Stromal cell of bone marrow (primary cell): ENCODE results near the gene ZNF556.

Source experiments
- DNase-seq: peaks from one replicate; pipeline ENCODE4 v3.0.0-alpha.2; 2012; ENCODE audit warnings: low read depth

ZNF556 gene

DNA sequence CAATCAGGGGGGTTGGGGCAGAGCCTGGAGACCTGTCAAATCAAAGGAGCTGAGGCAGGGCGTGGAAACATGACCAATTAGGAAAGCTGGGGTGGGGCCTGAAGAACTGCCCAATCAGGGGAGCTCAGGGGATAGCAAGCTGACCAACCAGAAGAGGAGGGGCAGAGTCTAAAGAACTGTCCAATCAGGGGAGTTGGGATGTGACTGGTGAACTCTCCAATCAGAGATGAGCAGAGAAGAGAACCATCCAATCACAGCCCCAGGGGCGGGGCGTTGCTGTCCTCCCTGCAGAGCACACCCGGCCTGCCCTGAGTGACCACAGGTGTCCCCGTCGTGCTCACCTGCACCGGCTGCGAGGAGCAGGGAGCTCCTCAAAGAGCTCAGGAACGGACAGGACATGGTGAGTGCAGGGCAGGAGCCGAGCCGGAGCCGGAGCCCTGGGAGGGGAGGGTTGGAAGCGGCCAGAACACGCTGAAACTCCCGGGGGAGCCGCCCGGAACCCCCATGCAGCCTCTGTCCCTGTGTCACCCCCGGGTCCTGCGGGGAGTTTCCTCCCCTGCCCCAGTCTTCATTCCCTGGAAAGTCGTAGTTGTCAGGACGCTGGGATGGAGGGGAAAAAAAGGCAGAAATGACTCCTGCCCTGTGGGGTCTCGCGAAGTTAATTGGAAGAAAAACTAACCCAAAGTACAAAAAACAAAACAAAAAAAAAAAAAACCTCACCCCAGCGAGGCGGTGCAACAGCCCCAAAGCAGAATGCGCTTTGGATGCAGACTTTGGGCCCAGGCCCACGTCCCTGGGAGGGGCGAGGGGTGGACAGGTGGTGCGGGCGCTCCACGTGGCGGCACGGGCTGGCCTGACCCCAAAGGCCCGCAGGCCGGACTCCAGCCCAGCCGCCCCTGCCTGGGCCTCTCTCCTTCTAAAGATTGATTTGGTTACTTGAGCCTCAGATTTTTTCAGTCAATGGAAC lies at the start of gene ZNF556:
ZNF556 (plus strand) TSS at position 311 of the 967 bp plus-strand sequence; CDS start at position 398, 87 bp downstream.
- DNase-seq: no peak

DNA sequence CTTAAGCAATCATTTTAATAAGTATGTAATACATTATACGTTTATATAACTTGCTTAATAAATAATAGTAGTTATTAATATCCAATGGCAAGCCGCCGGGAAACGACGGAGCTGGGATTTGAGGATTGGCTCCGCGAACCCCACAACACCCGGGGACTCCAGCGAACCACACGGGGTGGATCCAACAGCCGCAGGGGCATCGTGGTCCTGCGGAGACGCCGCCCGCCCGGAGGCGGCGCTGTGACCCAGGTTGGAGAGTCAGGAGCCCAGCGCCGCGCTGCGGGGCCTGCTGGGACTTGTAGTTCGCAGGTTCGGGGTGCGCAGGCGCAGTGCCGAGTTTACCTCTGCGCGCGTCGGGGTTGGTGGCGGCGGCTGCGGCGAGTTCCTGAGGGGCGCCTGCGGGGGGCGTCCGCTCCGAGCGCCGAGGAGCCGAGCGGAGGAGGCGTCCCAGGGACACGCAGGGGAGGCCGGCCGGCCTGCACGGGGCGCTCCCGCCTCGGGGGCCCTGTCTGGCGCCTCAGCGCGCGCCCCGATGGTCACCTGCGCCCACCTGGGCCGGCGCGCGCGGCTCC lies 47.5 kb upstream of the ZNF556 start, which contains the start of gene ZNF554:
ZNF554 (plus strand) TSS at position 329 of the 572 bp plus-strand sequence; CDS start at position 533, 204 bp downstream.
- peak; percentile 86 for DNase-seq

DNA sequence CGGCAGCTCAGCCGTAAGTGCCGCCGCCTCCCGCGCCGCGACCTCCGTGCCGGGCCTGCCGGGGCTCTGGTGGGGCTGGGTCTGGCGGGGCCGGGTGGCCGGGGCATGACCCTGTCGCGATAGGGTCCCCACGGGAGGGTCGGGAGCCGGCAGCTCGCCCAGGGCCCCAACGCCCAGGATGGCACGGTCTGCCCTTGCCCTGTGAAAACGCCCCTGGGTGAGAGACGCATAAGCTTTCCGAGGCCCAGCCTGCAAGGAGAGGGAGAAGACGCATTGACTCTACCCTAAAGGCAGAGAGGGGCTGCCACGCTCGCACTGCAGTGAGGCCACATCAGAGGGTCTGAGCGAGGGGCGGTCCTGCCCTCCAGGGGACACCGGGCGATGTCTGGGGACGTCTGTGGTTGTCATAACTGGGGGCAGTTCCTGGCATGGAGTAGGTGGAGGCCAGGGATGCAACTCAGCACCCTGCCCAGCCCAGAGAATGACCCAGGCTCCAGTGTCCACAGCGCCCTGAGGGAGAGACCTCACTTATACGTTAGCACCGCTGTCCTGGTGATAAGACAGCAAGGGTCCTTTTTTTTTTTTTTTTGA lies 46.9 kb upstream of the ZNF556 start:
- DNase-seq: no peak

DNA sequence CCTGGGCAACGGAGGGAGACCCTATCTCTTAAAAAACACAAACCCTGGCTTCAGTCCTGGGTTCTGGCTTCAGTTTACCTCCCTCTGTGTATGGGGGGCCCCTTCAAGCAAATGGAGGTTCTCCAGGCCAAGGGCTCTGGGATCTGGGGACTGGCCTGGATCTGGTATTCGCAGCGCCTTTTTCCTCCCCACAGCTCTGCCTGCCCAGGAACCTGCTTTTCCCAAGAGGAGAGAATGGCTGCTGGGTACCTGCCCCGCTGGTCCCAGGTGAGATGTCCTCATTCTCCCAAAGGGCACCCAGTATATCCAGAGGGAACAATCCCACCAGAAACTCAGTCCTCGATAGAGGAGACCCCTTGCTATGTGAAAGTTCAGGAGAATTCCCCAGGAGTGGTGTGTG lies 44.3 kb upstream of the ZNF556 start:
- no peak for DNase-seq

DNA sequence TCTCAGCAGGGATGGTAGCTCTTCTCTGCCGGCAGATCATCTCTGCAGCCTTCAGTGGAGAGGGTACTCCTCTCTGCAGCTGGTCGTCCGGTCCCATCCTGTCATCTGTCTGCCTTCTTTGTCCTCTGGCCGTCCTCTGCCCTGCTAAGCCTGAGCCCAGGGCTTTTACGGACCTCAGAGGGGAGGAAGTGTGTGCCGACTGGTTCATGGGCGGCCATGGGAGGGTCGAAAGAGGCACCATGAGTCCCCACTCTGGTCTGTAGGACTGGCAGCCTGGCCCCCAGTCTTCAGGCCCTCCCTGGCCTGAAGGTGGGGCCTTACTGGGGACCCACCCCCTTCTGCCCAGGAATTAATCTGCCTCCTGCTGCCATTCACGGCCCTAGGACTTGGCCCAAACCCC lies 43.5 kb upstream of the ZNF556 start:
- DNase-seq: no peak

DNA sequence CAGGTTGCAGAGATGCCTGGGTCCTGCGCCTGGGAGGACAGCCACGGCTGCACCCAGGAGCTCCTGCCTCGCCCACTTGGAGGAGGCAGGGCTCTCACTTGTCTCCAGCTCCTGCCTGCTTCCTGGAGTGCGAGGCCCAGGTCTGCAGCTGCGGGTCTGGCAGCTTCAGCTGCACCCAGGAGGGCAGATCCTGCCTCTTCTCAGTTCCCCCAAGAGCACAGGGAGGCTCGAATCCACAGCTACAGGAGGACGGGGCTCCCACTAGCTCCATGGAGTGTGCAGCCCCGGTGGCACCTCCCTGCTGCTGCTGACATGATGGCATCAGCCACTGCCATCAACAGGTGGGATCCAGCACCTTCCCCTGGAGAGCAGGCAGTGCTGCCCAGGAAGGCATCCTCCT lies 43.0 kb upstream of the ZNF556 start:
- DNase-seq: no peak

DNA sequence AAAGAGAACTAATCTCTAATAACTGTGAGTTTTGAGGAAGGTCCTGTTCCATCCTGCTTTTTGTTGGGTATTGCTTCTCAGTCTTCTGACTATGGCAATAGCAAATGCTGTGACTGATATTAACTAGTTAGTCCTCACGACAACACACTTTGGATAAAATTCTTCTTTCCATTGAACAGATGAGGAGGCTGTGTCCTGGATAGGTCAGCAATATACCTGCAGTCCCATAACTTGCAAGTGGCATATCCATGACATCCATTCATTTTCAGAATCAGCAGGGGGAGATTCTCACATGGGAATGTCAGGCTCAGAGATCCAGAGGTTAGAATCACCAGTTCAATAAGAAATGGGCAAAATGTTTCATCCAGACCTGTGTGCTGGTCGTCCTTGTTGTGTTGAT lies 40.1 kb upstream of the ZNF556 start:
- no peak for DNase-seq

DNA sequence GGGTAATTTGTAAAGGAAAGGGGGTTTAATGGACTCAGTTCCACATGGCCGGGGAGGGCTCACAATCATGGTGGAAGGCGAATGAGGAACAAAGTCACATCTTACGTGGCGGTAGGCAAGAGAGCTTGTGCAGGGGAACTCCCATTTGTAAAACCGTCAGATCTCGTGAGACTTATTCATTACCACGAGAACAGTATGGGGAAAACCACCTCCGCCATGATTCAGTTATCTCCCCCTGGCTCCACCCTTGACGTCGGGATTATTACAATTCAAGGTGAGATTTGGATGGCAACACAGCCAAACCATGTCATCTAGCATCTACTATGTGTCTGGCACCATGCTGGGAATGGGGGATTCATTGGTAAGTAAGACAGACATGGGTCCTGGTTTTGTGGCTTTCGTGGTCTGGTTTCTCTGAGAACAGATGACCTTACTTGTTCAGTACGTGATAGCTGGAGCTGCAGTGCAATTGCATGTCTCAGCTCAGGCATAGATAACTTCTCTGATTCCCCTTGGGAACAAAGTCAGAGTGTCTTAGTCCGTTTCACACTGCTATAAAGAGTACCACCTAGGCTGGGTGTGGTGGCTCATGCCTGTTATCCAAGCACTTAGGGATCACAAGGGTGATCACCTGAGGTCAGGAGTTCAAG lies 39.2 kb upstream of the ZNF556 start:
- DNase-seq: no peak

DNA sequence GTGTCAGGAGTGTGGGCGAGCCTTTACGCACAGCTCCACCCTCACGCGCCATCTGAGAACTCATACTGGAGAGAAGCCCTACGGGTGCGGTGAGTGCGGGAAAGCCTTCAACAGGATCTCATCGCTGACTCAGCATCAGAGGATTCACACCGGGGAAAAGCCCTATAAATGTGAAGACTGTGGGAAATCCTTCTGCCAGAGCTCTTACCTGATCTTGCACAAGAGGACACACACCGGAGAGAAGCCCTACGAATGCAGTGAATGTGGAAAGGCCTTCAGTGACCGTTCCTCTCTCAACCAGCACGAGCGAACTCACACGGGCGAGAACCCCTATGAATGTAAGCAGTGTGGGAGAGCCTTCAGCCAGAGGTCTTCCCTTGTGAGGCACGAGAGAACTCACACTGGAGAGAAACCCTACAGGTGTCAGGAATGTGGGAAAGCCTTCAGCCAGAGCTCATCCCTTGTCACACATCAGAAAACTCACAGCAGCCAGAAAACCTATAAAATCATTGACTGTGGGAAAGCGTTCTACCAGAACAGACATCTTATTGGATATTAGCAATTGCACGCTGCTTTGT lies 32.8 kb upstream of the ZNF556 start:
- no peak for DNase-seq

DNA sequence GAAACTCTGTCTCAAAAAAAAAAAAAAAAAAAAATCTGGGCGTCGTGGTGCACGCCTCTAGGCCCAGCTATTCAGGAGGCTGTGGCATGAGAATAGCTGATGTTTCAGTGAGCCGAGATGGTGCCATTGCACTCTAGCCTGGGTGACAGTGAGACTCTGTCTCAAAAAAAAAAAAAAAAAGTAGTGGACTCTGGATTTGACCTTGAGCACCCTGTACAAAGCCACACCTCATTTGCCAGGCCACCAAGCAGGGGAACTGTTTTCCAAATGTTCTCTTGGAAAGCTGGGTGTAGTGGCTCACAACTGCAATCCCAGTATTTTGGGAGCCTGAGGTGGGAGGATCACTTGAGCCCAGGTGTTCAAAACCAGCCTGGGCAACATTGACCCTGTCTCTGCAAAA lies 29.7 kb upstream of the ZNF556 start:
- DNase-seq: no peak

DNA sequence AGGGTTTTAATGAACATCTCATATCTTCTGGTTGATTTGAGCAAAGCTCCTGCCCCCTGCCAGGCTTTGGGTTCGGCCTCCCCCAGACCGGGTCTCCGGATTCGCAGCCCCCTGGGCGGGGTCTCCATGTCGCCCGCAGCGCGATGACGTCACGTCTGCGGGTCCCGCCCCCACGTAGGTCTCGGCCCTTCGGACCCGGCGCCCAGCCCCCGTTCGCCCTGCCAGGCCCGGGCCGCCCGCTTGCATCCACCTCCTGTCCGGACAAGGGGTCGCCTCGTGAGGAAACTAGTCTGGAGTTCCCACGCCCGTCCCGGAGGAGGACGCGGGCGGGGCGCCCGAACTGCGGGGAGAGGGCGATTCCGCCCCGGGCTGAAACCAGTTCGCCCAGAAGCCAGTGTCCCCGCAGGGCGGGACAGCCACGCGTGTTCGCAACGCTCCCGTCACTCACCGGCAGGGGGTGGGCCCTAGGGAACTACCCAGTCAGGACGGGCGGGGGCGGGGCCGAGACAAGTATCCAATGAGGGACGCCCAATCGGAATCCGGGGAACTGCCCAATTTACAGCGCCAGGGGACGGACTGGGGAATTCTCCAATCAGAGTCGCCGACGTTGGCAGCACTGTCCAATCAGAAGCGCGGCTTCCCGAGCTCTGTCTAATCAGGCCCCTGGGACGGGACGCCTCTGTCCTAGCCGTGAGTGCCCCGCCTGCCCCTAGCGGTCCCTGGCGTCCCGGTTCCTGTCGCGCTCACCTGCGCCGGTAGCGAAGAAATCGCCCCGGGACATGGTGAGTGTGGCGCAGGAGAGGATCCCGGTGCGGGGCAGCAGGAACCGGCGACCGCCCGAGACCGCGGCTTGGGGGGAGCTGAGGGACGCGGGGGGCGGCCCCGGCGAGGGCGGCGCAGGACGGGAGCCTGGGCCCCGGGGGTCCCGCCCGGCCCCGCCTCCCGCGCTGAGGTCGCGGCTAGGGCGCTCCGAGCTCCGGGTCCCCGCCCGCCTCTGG lies 26.0 kb upstream of the ZNF556 start, which contains the start of gene ZNF555:
ZNF555 (plus strand) TSS at position 682 of the 998 bp plus-strand sequence; CDS start at position 780, 98 bp downstream.
- peak; percentile 98 for DNase-seq

DNA sequence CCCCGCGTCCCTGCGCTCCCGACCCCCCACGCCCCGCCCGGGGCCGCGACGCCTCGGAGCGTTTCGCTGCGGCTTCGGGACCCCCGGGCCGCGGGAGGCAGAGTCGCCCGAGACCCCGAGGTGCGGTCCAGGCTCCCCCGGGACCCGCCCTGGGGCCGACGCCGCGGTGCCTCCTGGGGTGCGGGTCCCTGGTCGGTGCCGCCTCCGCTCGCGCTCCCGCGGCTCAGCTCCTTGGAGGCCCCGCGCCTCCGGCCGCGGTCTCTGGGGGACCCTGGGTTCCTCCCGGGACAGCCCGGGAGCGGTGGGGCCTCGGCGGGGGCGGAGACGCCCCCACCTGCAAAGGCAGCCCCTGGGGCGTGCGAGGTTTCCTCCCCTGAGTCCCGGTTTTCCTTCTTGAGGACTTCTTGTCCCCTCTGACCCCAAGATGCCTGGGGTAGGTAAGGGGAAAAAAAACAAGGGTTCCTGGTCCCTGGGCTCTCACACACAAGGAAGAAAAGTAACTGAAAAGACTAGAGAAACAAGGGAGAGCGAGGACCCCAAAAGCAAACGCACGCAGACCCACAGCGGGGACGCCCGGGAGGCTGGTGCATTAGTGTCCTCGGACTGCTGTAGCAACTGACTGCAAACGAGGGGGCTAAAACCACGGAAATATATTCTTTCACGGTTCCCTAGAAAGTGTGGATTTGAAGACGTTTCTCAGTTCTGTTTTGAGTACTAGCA lies 25.1 kb upstream of the ZNF556 start:
- DNase-seq: no peak

DNA sequence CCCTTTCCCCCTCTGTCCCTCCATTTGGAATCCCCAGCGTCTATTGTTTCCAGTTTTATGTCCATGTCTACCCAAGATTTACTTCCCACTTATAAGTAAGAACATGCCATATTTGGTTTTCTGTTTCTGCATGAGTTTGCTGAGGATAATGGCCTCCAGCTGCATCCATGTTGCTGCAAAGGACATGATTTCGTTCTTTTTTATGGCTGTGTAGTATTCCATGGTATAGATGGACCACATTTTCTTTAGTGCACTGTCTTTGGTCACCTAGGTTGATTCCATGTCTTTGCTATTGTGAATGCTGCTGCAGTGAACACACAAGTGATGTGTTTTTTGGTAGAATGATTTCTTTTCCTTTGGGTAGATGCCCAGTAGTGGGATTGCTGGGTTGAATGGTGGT lies 22.0 kb upstream of the ZNF556 start:
- DNase-seq: no peak

DNA sequence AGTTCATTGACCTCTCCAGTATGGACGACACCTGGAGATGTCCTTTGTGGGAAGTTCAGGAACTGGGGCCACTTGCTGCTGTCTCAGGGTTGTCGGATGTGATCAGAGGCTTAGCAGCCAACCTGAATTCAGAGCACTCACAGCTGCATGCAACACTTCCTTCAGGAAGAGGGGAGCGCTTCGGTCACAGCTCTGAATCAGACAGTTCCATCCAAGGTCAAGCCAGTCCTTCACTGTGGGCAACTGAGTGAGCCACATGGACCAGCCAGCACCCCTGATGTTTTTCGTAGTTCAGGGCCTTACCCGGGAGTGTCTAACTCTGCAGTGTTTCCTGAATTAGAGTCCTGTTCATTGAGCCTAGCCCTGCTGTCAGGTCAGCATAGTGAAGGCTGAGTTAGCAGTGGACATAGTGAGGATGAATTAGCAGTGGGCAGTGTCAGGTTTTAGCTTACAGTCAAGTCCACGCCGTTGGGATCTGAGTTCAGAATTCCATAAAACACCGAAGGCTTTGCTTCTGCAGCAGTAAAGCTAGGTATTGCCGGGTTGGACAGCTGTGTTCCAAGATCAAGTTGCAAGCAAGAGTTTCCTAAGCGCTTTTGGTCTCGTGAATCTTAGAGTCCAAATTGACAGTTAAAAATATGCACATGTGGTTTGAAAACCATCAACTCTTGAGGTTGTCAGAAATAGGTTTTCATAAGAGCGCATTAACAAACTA lies 20.8 kb upstream of the ZNF556 start:
- DNase-seq: no peak

DNA sequence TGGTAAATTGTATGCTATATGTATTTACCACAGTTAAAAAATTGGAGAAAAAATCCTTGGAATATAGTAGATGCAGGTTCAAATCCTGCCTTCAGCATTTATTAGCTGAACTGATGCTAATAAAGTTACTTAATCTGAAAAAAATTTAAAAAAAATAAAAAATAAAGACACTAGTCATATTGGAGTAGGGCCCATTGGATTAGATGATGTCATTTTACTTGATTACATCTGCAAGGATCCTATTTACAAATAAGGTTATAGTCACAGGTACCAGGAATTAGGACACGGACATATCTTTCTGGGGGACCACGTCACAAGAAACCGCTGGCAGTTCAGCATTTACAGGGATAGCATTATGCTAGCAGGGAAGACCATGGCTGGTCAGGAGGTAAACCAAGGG lies 19.6 kb upstream of the ZNF556 start:
- no peak for DNase-seq

DNA sequence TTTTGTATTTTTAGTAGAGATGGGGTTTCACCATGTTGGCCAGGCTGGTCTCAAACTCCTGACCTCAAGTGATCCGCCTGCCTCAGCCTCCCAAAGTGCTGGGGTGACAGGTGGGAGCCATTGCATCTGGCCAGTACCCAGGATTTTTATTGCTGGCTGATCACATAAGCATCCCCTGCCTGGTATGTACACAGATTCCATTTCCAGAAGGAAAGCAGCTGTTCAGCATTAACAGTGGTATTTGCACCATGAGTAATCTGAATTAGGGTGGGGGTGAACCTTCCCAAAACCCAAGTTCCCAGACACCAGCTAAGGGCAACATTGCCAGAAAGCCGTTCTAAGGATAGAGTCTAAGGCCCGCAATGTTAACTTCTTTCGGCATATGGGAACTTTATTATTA lies 18.5 kb upstream of the ZNF556 start:
- no peak for DNase-seq

DNA sequence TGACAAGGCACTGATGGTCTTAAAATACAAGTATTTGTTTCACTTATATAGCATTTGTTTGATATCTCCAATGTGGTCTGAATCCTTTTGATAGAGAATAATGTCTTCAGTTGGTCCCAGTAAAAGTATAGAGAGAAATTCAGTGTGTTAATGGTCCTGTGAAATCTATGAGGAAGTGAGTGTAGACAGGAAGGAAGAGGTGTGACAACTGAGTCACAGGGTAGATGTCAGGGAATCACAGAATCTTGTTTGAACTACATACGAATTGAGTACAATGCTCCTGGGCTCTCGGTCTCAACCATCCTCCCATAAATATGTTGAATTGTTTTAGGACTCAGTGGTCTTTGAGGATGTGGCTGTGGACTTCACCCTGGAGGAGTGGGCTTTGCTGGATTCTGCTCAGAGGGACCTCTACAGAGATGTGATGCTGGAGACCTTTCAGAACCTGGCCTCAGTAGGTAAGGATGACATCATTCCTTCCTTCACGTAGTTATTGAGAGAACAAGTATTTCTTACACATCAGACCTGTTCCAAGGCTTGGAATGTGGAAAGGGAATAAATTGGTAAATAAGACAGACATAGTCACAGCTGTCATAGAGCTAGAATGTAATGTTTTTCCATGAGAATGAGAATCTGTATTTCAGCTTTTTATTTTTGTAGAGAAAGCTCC lies 16.7 kb upstream of the ZNF556 start:
- no peak for DNase-seq

DNA sequence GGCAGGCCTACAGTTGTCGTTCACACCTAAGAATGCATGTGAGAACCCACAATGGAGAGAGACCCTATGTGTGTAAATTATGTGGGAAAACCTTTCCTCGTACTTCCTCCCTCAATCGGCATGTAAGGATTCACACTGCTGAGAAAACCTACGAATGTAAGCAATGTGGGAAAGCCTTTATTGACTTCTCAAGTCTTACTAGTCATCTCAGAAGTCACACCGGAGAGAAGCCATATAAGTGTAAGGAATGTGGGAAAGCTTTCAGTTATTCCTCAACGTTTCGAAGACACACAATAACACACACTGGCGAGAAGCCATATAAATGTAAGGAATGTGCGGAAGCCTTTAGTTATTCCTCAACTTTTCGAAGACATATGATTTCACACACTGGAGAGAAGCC lies 14.5 kb upstream of the ZNF556 start:
- DNase-seq: no peak
